GM19239 (cell line): ENCODE results near the gene NRG2.

Source experiments
- DNase-seq: peaks from one replicate; pipeline ENCODE4 v3.0.0; 2011; ENCODE audit warnings: low spot score; ENCODE audit not compliant: insufficient read length
- FAIRE-seq: peaks from 2 replicates; lab custom pipeline; 2011; peaks lifted over from hg19 to GRCh38; lab: Jason Lieb, UNC

Gene NRG2

DNA sequence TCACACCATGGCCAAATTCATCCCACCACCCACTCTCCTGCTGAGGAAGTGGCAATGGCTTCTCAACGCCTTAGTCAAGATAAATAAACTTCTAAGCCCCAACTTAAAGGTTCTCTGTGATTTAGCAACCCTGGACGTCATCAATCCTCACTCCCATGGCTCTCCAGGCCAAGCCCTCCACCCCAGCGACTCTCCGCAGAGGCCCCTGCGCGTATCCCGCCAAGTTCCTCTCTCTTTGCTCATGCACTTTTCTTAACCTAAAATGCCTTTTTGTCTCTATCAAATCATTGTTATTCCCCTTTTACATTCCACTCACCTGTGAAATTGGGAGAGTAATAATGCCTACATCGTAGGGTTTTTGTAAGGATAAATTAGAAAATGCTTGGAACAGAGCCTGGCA lies 88.6 kb downstream of the NRG2 start:
- FAIRE-seq: no peak

DNA sequence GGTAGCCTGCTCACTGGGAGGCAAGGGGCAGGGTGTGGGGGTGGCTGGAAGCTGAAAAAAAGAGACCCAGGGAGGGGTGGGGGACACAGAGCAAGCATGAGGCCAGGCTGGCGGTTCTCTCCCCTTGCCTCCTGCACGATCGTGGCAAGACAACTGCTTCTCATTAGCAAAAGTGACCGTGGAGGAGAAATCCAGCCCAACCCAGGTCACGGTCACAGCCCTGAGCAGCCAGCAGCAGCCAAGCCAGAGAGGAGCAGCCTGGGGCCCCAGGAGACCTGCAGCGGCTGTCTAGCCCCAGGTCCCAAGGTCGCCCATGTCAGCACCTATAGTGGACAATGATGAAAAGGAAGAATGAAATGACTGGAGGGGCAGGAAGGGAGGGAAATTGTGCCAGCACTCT lies 89.1 kb downstream of the NRG2 start:
- DNase-seq: no peak
- FAIRE-seq: no peak

More for the DNA sequence above, 88.6 kb downstream of the NRG2 start:
- DNase-seq: no peak

DNA sequence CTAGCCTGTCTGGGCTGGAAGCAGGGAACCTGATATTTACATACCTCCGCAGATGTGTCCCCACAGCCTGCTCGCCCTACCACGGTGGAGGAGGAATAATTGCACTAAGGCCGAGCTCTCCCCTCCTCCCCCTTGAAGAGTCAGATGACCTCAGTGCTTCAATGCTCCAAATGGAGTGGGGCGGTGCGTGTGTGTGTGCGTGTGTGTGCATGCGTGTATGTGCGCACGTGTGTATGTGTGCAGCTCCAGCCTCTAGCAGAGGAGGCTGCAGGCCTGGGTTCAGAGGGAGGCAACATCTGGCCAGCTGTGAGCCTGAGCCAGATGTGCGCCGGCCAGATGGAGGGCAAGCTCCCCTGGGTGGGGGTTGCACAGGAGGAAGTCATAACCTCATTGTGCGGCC lies 90.5 kb downstream of the NRG2 start:
- no peak for DNase-seq
- no peak for FAIRE-seq

DNA sequence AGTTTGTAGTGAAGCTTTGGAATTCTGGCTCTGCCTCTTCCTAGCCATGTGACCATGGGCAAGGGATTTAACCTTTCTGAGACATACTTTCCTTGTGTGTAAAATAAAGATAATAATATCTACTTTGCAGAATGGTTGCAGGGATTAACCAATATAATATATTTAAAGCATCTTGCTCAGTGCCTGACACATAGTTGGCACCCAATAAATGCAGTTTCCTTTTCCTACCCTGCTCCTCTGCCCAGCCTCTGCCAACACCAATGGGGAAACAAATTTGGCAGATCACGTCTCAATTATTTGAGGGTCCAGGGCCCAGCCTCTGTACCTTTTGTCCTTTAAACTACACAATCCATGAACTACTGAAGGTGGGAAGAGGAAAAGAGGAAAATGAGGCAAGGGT lies 91.1 kb downstream of the NRG2 start:
- FAIRE-seq (no peak), DNase-seq (no peak)

DNA sequence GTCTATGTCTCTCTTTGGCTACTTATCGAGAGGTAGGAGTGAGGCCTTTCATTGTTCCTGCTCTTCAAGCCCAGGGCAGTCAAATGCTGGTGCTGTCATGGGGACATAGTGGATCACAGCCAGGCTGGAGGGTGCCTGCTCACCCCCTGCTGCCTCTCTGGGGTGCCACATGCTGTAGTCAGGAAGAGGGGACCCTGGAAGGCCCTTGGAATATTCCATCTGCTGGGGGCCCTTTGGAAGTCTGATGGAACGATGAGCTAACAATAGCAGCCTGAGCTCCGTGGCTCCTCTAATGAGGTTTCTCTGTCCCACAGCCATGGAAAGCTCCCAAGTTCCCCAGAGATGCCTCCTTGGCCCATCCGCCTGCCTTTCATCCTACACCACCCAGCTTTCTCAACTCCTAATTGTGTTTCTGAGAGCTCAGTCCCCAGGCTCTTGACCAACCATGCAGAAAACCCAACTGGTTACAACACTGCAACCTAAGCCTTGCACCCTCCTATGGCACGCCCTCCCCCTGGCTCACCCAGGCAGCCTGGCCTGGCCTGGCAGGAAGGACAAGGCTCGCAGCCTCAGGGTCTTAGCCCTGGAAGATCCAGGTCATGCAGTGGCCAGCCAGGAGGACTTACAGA lies 91.7 kb downstream of the NRG2 start:
- no peak for FAIRE-seq
- no peak for DNase-seq

DNA sequence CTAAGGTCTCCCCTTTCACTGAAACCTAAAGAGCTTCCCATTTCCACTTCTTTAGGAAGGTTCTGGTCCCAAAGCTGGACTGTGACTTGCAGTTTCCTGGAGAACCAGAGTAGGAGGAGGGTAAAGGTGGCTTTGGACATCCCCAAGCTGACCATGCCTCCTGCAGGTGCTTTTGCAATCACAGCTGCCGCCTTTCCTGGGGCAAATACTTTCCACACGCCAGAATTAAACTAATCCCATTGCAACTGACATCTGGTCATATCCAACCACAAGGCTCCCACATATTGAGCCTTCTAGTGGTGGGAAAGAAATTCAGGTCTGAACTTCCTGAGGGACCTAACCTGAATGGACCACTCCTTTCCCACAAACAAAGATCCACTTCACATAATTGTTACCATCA lies 92.7 kb downstream of the NRG2 start:
- no peak for FAIRE-seq
- no peak for DNase-seq

DNA sequence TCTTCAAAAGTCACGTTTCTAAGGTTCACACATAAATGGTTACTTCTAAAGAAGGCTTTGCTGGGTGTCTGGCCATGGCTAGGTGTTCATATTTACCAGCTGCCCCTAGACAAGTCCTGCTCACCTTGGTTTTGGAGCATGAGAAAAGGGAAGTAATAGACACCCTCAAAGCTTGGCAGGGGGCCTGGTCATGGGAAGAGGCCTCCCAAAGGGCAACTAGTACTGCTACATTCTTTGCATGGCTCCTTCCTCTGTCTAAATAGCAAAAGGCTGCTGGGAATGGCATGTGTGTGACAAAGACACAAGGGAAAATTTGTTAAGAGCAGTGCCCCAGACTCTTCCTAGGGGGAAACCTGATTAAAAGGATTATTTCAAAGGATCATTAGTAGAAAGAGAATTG lies 93.4 kb downstream of the NRG2 start:
- FAIRE-seq (no peak), DNase-seq (no peak)

DNA sequence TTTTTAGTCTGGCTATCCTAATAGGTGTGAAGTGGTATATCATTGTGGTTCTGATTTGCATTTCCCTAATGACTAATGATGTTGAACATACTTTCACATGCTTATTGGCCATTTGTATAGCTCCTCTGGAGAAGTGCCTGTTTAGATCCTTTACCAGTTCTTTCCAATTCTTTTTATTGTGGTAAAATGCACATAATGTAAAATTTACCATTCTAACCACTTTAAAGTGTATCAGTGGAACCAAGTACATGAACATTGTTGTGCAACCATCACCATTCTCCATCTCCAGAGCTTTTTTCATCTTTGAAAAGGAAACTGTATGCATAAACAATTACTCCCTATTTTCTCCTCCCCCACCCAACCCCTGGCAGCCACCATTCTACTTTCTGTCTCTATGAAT lies 95.4 kb downstream of the NRG2 start:
- no peak for FAIRE-seq
- DNase-seq: no peak

DNA sequence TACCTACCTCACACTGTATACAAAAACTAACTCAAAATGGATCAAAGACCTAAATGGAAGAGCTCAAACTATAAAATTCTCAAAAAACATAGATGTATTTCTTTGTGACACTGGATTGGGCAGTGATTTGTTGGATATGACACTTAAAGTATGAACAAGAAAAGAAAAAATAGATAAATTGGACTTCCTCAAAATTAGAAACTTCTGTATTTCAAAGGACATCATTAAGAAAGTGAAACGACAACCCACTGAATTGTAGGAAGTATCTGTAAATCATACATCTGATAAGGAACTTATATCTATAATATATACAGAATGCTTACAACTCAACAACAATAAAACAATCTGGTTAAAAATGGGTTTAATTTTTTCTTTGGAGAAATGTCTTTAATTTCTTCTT lies 96.7 kb downstream of the NRG2 start:
- no peak for DNase-seq
- FAIRE-seq: no peak

DNA sequence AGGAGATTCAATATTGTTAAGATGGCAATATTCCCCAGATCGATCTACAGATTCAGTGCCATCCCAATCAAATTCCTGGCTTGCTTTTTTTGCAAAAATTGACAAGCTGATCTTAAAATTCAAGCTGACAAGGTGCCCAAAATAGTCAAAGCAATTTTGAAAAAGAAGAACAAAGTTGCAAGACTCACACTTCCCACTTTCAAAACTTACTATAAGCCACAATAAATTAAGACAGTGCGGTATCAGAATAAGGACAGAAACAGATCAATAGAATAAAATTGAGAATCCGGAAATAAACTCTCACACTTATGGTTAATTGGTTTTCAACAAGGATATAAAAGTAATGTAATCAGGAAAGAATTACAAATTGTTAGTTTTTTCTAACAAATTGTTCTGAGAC lies 97.1 kb downstream of the NRG2 start:
- DNase-seq: no peak
- no peak for FAIRE-seq

DNA sequence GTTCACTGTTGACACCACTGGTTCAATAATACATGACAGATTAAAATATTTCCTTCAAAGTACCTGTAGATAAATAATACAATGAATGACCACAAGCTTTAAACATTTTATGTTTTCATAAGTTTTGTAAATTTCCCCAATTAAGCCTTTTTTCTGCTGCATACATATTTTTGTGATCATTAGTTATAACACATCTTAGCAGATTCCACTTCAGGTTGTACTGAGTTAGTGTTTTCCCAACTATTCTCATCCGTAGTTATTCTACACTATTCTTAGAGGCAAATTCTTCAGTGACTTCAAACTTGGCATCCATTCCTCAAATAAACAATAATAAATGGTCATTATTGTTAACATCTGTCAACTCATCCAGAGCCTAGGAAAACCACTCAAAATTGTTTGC lies 100.9 kb downstream of the NRG2 start:
- DNase-seq (no peak), FAIRE-seq (no peak)

DNA sequence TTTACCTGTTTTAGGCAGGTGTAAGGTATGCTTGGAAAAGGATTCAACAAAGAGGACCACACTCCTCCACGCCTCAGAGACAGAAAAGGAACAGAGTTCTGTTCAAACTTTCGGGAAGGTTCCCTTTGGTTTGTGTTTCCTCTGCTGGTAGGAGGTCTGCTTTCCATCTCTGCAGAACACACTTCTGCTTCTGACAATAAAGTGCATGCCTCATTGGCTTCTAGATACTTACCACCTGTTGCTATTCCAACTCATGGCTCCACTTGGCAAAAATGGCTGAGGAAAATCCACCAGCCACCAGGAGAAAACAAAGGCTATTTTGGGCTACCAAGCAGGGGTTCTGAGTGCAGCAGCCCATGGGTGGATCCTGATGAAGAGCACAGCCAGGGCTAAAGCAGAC lies 112.7 kb downstream of the NRG2 start:
- DNase-seq (no peak), FAIRE-seq (no peak)

DNA sequence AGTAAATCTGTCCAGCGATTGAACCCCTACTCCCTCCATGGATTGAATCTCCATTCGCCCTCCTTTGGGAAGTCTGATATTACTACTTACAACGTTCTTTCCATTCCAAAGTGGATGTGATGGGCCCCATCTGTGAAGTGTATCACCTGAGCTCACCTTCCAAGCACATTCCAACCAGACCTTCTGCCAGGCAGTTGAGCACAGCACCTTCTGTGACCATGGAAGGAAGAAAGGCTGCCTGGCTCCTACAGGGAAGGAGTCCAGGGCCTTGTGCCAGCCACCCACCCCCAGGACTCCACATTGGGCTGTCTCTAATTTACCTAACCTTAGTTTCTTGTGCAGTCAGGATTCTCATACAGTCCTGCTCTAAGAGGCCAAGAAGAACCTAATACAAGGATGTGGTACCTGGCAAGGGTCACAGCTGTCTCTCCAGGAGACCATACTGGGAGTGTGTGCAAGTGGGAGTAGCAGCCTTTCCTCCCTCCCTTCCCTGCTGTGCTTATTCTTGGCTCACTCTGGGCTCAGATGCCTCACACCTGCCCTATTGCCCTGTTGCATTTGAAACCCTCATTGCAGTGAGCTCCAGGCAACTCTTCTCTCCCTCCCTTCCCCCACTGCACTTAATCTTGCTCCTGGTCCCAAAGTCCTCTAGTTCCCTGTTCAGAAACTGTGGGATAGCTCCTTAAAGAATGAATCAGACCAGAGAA lies 116.1 kb downstream of the NRG2 start:
- DNase-seq (no peak), FAIRE-seq (no peak)

DNA sequence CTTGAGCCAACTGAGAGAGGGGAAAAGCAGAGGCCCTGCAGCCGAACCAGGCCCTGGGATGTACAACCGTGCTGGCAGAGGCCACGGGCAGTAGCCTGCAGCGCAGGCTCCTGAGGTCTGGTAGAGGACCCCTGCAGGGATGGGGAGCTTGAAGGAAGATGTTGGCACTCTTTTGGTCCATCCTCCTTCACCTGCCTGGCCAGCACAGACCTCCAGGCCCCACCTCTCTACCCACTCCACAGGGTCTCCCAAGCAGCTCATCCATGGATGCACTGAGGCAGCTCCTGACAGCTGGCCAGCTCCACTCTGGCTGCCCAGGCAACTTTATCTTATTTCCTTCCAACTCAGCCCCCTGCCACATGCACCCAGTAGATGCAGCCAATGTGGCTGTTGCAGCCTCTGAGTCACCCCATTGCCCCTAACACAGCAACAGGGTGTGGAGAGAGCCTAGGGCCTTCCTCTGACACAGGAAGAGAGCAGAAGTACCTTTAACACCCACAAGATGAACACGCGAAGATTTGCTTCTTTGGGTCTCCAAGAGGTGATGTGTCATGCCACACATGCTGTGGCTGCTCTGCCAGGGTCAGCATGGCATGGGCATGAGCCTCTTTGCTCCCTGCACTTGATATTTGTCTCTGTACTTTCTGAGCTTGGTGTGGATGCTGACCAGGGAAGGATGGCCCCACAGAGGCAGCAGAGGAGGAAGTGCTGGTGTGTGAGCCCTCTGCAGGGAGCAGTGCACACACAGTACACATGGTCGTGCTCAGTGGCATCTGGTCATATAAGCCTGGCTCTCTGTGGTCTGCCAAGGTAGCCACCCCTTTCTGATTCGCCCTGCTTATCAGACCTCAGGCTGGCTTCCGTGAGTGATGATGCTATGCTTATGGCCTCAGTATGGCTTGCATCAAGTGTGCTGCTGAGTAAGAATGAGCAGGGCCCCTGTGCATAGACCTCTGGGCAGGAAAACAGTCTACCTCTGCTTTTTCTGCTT lies 117.2 kb downstream of the NRG2 start:
- FAIRE-seq (no peak), DNase-seq (no peak)

DNA sequence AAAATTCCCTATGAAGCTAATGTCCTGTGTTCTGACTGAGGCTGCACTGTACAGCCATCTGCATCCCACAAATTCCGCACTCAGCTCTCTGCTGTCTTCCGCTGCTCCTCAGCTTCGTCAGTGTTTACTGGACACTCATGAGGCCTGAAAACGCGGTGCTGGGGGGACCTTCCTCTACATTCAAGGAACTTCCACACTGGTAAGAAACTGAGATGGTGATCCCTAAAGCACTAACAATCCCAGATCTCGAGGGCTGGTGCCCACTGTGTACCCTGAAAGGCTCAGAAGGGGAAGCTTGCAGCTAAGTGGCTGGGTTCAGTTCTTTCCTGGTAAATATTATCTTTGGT lies 117.9 kb downstream of the NRG2 start:
- no peak for FAIRE-seq
- DNase-seq: no peak

DNA sequence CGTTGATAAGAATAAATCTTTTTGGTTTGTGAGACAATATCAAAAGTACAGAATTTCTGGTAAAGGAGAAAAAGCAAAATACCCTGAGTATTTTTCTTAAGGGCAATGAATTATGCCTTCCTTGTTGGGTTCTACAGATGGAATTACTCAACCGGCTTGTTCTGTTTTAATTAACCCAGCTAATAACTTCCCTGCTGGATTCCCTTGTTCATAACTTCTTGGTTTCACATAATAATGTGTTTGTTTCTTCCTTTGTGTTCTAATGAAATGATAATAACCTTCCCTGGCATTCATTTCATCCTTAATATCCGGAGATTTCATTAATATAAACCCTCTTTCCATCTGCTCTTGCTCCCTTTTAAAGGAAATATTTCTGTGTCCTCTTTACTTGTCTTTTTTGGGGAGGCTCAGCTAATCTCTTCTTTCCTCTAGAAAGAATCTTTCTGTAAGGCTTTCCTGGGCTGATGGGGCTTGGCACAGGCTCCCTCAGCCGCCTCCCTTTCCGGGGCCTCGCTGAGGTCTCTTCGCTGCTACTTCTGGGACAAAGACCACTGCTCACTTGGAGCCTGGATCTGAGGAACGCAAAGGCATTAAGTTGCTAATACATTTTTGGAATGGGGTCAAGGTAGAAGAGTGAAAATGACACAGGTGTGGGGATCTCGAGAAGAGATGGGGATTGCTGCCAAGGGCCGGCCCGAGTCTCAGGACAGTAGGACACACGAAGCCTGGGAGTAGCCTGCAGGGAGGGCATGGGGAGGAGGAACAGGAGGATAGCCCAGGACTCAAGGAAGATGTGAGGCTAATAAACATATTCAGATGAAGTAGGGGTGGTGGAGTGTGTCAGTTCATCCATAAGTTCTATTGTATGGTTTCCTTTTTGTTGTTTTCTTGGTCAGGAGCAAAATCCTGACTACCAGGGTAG lies 118.5 kb downstream of the NRG2 start:
- DNase-seq (no peak), FAIRE-seq (no peak)

DNA sequence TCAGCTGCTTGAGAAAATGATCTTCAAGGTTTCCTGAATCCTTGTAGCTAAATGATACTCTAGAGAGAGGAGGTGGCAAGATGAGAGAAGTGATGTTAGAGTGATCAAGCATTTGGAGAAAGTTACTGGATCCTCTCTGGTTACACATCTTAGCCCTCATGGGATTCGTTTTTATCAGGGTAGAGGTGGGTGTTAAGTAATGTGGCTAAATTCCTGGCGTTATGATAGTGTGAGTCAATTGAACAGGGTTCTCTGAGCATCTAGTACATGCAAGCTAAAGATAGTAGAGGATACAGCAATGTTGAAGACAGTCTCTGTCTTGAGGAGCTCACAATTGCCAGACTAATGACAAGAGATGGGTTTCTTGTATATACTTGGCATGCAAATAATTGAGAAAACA lies 123.8 kb downstream of the NRG2 start:
- no peak for FAIRE-seq

DNA sequence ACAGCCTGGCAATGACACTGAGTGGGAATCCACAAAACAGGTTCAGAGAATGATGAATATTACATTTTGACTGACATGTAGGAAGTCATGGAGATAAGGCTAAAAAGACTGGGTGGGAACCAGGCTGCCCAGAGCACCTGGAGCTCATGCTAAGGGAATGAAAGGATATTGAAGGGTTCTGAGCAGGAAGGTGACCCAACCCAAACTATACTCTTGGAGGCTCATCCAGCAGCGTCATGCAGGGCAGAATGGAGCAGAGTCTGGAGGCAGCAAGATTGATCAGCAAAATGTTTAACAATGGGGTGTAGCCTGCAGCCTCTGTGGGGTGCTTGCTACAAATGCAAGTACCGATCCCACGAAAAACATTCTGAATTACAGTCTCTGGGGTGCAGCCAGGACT lies 127.3 kb downstream of the NRG2 start:
- DNase-seq (no peak), FAIRE-seq (no peak)

More for the DNA sequence above, 123.8 kb downstream of the NRG2 start:
- DNase-seq: no peak

DNA sequence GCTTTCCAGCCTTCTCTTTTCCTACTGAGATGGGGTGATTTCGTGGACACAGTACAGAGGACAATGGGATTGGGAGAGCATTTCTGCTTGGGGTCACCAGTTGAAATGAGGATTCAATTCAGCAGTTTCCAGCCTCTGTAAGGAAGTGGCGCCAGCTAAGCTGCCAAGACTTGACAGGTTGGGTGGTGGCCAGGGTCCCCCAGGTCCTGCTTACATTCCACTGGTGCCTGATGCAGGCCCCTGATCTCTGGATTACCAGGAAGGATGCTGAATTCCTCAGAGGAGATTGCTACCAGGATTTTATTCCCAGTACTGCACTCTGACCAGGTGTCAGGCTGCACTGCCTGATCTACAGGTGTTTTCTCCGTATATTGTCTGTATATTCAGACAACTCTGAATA lies 127.8 kb downstream of the NRG2 start:
- no peak for FAIRE-seq
- no peak for DNase-seq

DNA sequence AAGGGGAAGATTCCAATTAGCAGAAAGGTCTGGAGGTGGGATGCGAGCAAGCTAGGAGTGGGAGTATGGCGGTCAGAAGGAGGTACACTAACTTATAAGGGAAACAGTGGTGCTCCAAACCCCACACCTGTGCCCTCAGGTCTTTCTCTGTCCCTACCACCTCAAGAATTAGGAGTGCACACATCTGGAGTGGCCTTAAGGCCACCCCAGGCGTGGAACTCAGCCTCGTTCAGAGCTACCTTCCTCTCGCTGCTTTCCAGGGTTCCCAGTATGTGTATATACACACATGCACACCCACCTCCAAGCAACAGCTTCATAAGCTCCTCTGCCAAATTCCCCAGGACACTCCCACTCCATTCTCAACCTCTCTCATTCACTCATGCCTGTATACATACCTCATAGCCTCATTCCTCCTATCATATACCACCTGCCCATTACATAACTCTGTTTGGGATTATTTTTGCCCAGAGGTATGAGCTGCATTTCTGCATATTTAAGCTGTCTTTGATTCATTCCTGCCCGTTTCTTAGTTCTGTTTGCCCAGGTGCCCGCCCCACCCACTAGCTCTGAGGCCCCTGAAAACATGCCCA lies 128.8 kb downstream of the NRG2 start:
- no peak for FAIRE-seq
- DNase-seq: no peak
